Cortex of kidney (tissue), 1 donor: ENCODE measurements around the gene ZFHX3.
"Not testable (repeated sequence)": the region's sequence is repeated elsewhere in the genome, so short reads cannot be mapped to it uniquely, and the experiment has no call there.

ENCODE experiments used
- DNase-seq: peaks from one replicate; lab custom pipeline; 2025; lab: John Stamatoyannopoulos, UW

ZFHX3 gene, protein sequence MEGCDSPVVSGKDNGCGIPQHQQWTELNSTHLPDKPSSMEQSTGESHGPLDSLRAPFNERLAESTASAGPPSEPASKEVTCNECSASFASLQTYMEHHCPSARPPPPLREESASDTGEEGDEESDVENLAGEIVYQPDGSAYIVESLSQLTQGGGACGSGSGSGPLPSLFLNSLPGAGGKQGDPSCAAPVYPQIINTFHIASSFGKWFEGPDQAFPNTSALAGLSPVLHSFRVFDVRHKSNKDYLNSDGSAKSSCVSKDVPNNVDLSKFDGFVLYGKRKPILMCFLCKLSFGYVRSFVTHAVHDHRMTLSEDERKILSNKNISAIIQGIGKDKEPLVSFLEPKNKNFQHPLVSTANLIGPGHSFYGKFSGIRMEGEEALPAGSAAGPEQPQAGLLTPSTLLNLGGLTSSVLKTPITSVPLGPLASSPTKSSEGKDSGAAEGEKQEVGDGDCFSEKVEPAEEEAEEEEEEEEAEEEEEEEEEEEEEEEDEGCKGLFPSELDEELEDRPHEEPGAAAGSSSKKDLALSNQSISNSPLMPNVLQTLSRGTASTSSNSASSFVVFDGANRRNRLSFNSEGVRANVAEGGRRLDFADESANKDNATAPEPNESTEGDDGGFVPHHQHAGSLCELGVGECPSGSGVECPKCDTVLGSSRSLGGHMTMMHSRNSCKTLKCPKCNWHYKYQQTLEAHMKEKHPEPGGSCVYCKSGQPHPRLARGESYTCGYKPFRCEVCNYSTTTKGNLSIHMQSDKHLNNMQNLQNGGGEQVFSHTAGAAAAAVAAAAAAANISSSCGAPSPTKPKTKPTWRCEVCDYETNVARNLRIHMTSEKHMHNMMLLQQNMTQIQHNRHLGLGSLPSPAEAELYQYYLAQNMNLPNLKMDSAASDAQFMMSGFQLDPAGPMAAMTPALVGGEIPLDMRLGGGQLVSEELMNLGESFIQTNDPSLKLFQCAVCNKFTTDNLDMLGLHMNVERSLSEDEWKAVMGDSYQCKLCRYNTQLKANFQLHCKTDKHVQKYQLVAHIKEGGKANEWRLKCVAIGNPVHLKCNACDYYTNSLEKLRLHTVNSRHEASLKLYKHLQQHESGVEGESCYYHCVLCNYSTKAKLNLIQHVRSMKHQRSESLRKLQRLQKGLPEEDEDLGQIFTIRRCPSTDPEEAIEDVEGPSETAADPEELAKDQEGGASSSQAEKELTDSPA (N-terminal part only)

DNA sequence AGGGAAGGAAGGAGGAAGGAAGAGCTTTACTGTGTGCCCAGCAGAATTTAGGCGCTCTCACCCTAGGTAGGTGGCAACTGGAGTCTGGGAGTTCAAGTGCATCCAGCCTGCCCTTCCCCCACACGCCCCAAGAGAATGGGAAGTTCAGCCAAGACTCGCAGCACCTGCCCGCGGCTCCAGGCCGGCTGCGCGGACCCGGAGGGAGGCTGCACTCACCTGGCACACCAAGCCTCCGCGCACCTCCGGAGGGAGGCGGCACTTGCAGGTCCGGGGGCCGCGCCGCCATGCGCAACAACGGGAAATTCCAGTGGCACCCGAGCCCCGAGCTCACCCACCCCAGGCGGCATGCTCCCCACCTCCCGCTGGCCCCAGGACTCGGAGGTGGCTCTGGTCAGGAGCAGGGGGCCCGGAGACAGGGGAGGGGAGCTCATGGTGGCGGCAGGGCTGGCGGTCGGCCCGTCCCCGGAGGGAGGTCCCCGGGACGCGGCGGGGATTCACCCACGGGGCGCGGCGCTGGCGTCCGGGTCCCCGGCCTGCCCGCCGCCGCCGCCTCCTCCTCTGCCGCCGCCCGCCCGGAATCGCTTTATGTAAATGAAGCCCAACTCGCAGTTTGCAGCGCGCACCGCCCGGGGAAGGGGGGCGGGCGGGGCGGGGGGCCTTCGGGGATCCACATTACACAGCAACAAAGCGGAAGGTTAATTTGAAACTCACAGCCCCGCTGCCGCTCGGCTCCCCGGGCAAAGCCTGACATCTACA is at the start of gene ZFHX3:
Gene ZFHX3 (minus strand): TSS at position 593 of the 756 bp plus-strand sequence. CDS start 87,983 bp downstream, outside the sequence.
- DNase-seq = no peak

DNA sequence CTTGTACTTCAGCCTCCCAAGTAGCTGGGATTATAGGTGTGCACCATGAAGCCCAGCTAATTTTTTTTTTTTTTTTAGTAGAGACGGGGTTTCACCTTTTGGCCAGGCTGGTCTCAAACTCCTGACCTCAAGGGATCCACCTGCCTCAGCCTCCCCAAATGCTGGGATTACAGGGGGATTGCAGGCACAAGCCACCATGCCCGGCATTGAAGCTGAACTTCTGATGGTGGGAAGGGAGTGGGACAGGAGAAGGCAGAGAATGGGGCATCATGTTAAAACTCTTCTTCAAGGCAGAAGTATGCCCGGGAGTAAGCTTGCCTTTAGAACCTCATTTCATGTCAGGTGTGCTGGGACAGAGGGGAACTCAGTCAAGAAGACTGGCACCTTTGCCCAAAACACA is 48.6 kb upstream of the ZFHX3 start:
- no peak for DNase-seq

DNA sequence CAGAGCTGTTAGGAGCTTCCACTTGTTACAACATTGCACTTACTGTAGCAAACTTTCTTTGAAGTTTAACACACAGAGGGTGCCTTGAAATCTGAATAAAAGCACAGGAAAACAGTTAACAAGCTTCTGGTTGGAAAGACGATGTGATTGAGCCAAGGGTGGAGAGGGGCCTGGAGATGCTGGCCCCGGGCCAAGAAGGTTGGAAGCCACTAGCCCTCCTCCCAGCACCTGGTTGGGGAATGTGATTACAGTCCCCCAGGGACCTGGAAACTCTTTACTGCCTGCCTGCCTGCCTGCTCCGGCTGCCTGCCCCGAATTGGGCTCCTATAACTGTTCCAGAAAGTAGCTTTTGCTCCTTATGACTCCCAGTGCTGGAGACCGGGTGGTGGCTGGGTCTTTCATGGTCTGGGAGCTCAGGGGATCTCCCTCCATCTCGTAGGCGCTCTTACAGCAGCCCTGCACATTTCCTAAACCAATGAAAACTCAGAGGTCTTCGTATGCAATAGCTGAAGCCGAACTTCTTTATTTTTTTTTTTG is 48.0 kb upstream of the ZFHX3 start:
- DNase-seq = no peak

DNA sequence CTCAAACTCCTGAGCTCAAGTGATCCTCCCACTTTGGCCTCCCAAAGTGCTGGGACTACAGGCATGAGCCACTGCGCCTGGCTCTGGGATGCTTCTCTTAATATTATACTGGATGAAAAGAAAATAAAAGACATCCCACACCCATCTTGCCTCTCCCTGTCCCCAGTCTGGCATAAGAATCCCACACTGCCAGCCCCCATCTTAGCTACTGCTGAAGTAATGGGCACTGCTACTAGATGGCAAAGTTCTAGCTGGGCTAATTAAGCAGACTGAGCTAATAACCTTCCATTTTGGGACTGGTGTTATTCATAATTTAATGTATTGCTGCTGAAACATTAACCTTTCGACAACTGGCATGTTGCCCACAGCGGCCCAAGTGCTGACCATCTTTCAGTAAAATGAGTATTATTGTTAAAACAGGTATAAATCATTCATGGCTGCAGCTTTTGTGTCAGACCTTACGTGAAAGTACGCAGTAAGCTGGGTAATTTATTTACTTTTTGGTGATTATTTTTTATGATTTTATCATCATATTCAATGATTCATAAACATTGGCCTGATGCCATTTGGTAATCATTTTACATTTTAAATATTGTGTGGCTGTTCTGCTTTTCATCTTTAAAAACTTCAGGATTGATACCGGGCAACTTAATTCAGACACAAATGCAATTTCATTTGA is 47.4 kb upstream of the ZFHX3 start:
- DNase-seq = no peak

DNA sequence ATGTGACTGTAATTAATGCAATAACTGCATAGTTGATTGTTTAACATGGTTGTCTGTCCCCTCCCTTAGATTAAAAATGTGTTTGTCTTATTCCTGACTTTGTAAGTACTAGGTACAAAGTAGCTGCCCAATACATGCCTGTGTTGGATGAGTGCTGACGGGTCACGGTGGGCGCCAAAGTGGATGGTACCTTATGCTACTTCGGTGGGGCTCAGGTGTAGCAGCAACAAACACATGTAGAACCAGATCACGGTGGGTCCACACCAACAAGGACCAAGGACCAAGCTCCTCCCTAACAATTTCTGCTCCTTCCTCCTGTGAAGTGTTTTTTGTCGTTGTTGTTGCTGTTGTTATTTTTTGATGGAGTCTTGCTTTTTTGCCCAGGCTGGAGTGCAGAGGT is 46.4 kb upstream of the ZFHX3 start:
- DNase-seq = no peak

DNA sequence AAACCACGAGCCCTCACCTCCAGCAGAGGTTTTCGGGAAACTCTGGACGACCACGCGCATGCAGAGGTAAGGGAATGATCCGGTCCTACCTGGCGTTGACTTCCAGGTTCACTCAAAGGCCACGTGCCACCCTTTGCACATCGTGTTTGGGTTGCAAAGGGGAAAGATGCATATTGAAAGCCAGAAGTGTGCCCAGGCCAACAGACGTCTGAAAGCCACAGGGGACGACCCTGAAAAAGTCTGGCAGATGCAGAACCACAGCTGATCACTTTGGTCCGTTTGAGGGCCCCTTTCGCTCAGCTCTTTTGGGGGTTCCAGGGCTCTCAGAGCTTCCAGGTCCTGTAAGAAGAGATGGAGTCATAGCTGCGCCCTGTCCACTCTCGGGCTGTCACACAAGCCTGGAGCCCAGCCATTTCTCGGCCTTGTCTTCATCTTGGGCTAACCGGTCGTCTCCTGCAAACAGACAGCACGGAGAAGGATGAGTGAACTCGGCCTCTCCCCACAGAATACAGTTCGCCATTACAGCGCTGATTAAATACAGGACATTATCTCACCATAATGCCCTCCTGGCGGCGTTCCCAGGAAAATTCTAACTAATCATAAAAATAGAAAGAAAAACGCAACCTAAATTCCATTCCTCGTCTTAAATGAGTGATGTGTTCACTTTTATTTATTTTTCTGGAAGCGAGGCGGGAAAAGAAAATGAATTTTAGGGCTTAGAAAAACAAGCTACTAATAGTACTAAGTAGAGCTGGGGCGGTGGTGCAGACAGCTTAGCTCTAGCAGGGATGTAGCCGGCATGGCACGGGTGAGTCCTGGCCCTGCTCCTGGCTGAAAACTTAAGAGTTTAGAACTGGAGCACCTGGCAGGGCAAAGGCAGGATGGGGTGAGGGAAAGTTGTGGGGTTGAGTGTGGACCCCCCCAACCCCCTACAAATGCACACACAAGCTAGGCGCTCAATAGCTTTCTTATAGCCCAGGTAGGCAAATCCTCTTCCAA is 45.5 kb upstream of the ZFHX3 start:
- DNase-seq = no peak

DNA sequence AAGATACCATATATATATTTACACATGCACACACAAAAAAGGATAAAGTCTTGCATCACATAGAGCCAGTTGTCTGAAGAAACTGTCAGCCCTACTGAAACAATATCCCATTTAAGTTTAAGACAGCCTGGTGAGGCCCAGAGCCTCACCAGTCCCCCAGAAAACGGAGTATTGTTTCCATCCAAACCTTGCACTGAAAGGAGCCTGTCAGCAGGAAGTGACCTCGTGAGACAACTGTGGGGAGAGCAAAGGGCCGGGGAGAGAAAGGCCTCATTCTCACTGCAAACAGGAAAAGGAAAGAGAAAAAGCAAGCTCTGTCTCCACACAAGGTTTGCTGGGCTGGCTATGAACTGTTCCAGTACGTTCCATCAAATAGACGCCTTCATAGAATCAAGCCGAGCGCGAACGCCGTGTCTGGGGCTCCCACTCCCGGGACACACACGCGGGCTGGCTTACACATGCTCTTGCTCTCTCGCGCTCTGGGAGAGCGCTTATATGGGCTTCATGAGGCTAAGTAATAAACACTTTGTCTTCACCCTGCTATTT is 44.4 kb upstream of the ZFHX3 start:
- DNase-seq = no peak

DNA sequence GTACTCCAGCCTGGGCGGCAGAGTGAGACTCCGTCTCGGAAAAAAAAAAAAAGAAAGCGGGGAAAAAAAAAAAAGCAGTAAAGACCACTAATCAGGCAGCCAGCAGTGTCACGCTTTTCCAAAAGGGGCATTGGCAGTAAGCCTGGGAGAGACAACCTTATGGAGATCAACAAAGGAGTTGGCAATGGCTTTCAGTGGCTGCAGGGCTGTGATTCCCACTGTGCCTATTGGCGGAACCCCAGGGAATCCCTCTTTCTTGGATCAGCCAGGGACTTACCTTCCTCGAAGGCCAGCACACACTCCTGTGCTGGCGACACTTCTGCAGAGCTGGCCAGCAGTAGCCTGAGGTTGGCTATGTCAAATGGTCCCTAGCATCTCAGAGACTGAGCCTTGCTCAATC is 43.2 kb upstream of the ZFHX3 start:
- DNase-seq = no peak

DNA sequence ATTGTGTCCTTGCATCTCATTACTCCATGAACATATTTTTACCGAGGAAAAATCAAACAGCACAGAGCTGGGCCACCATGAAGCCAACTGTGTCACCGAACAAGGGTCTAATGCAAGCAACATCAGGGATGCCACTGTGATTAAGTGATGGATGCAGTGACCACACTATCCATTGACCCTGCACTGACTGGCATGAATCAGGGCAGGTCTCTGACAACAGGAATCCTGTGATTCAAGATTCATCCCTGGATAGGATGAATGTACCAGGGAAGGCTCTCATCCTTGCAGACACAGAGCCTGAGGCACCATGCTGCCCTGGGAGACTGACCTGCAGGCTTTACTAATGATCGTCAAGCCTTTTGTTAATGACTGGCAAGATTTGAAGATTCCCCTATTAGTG is 41.5 kb upstream of the ZFHX3 start:
- DNase-seq = no peak

DNA sequence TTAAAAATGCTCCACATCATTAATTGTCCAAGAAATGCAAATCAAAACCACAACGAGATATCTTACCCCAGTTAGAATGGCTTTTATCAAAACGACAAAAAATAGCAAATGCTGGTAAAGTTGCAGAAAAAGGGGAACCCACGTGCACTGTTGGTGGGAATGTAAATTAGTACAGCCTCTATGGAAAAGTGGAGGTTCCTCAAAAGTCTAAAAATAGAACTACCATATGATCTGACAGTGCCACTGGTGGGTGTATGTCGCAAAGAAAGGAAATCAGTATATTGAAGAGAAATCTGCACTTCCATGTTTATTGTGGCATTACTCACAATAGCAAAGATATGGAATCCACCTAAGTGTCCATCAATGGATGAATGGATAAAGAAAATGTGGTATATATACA is 38.2 kb upstream of the ZFHX3 start:
- DNase-seq = no peak

DNA sequence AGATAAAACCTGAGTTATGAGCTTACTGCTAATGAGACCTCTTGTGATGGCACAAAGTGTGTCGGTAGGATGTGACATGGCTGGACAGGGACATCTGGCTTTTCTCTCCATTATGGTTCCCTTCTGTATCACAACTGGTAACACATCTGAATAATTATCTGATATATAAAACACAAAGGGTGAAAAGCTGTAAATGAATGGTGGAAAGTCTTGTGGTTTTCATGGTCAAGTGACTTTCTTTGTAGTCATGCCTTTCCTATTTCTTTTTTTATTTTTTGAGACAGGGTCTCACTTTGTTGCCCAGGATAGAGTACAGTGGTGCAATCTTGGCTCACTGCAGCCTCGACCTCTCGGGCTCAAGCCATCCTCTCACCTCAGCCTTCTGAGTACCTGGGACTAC is 35.3 kb upstream of the ZFHX3 start:
- no peak for DNase-seq

DNA sequence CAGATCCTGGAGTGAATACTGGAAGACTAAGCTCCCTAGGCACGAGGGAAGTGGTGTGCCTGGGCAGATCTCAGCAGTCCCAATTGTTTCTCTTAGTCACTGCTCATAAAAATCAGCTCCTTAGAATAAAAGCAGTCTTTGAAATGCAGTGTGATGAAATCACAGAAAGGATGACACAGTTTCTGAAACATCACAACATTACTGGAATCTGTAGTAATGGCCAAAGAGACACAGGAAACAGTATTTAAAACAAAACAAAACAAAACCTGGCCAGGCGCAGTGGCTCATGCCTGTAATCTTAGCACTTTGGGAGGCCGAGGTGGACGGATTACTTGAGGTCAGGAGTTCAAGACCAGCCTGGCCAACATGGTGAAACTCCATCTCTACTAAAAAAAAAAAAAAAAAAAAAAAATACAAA is 34.7 kb upstream of the ZFHX3 start:
- not testable (repeated sequence) for DNase-seq

DNA sequence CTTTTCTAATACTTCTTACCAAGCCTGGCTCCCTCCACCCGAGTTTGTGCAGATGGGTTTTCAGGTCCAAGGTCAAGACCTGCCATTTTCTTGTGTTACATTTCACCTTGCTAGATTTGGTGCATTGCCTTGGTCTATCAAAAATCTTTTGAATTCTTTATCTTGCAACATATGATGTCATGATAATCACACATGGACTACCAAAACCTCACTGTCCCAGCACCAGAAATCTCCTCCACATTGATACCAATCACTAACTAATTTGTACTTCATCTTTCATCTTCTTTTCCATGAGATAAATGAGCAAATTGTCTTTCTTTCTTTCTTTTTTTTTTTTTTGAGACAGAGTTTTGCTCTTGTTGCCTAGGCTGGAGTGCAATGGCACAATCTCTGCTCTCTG is 33.0 kb upstream of the ZFHX3 start:
- no peak for DNase-seq

DNA sequence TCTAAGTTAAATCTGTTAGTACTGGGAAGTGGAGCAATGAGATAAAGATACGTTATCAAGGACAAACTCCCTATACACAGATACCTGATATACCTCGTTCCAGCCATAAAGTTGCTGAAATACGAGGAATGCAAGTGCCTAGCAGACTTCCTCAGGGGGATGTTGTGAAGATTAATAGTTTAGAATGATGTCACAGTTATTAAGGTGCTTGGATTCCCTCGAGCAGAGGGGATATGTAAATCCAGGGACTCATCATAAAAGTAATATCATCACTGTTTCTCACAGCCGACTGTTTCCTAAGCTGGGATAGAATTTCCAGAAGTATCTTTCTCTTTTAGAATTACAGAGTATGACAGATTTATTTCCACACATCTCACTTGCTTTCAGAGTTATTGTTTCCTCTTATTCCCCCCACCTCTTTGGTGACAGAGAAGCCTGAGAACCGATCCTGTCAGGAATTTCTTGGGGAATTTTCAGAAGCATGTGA is 28.4 kb upstream of the ZFHX3 start:
- no peak for DNase-seq

DNA sequence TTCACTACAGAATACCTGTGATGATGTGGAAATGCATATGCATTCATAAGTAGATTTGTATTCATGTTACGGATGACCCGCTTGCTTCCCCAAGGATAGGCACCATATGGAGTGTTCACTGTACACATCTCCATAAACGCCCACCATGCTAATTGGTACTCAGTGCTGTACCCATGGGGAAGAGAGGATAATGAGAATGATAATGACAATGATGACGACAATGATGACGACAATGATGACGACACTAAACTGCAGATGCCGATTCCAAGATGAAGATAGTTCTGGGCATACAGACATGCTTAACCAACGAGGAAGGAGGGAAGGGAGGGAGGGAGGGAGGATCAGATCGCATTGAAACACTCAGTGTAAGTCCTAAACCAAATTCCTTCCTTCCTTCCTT is 26.5 kb upstream of the ZFHX3 start:
- no peak for DNase-seq

DNA sequence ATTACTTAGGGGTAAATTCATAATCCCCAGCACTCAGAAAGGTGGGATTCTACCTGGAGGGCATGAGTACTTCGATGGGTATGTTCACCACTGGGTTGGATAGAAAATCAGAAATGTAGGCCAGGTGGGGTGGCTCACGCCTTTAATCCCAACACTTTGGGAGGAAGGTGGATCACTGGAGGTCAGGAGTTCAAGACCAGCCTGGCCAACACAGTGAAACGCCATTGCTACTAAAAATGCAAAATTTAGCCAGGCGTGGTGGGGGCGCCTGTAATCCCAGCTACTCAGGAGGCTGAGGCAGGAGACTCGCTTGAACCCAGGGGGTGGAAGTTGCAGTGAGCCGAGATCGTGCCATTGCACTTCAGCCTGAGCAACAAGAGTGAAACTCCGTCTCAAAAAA is 24.1 kb upstream of the ZFHX3 start:
- DNase-seq = not testable (repeated sequence)

DNA sequence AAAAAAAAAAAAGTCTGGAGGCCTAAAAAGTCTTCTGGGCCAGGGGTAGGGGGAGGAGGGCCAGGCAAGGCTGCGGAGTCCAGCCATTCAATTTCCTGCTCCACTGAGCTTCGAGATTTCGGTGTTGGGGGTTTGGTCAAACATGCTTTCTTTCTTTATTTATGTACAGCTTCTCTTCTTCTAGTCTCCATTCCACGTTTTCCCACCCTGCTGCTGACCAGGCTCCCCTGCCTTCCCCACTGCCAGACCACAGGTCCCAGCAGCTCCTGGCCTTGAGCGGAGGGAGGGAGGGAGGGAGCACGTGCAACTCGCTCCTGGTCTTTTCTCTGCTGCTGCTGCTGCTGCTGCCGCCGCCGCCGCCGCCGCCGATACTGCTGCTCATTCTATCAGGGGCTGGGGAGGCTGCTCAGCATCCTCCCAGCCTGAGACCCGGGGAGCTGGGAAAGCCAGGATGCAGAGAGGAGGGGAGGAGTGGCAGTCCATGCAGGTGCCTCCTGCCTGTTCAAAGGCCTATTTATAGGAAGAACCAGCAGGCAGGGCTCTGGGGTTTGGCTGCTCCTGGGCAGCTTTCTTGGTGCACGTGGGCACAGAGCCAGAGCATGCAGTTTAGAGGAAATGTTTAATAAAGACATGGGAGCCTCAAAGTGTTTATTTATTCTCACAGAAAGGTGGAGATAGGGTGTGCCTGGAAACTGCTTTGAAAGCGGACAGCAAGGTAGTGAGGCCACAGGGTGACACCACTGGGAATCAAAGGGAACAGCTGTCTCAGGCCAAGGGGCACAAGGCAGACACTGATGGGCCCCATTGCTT is 23.4 kb upstream of the ZFHX3 start:
- DNase-seq = no peak

DNA sequence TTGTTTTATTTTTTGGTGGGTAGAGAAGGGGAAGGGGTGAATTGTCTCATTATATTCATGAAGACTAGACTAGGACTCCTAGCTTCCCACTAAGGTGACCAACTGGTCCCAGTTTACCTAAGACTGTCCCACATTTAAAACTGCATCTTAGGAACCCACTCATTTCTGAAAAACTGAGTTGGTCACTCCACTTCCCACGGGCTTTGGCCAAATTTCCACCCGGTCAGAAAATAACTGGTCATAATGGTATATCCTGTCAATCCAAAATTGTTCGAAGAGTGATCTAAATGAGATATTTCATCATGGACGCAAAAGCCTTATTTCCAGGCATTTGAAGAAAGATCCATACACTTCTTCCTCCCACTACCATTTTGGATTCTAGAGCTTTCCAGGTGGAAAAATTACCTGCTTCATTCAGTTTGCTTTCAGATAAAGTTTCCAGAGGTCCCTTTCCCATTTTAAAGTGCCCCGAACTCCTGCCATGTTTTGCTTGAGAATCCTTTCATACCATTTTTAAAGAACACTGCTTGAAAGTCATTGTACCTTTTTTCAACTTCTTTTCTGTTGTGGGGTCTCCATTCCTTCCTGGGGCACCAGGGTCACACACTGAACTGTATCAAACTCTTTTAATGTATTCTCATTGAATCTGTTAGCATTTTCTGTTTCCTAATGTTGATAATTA is 21.8 kb upstream of the ZFHX3 start:
- no peak for DNase-seq
